ENCODE measurements around the gene TGFB2. TPM values are rescaled to one million over a fixed set of nuclear protein-coding genes. Genes with fewer than 3 reads are reported as not detected.

The TGFB2 gene
- total RNA-seq, 1 experiment from 2014 or later, result not detected

GRCh38 chr1:218451415-218451814 is 106.3 kb downstream of the TGFB2 start:
- H2AFZ ChIP-seq (ENCODE audit: low read length), result no peak overlapping the region
- H3K79me2 ChIP-seq (ENCODE audit: insufficient read depth, low read length), result no peaks in the 10 kb centered on the region
- H2BK15ac ChIP-seq (ENCODE audit: low read depth, low read length), result no peak overlapping the region
- Mint-ChIP-seq H3K27me3 (ENCODE audit: low read depth) (no peaks in the 10 kb centered on the region), H3K4me1 (peaks cover 2 to 9% of the 10 kb centered on the region in 2 experiments; a peak in 1 of 4 replicates), H3K9me3 (peaks cover 0 to 3% of the 10 kb centered on the region in 2 experiments; a peak in 3 of 5 replicates), H3K27ac (no peak overlapping the region; a peak in 1 of 7 replicates), H3K4me3 (no peak overlapping the region), H3K36me3 (ENCODE audit: insufficient read depth in 1 of 3, low read depth in 3 of 3) (peaks cover 0 to 6% (median 0%) of the 10 kb centered on the region in 3 experiments; a peak in 2 of 7 replicates)
- no CpG with 5 or more reads among the region's 3 CpGs for WGBS (ENCODE audit: extremely low coverage, insufficient read length, low lambda C conversion rate)
- no peak overlapping the region for H3K4ac ChIP-seq (ENCODE audit: low read depth, low read length)
- H3K9me3 ChIP-seq (ENCODE audit: control insufficient read depth, low read depth, low read length), result no peaks in the 10 kb centered on the region
- no peak overlapping the region for H3K23ac ChIP-seq (ENCODE audit: insufficient read length, low read depth, low read length)
- no peaks in the 10 kb centered on the region for H3K4me1 ChIP-seq (ENCODE audit: insufficient read depth, low read length)
- H2AK5ac ChIP-seq (ENCODE audit: insufficient read length, low read length), result no peak overlapping the region
- no peak overlapping the region for H3K14ac ChIP-seq (ENCODE audit: insufficient read depth, low read length)
- H3K27me3 ChIP-seq (ENCODE audit: insufficient read depth, low read length), result no peaks in the 10 kb centered on the region
- no peak overlapping the region for H2BK120ac ChIP-seq (ENCODE audit: low read depth, low read length, poor library complexity, severe bottlenecking)
- DNase-seq, result no peak
- no peak overlapping the region for H4K91ac ChIP-seq (ENCODE audit: insufficient read length, low read depth, low read length)
- H3T11ph ChIP-seq (ENCODE audit: low read length), result no peak overlapping the region
- H3K56ac ChIP-seq (ENCODE audit: insufficient read length, low read depth, low read length), result no peak overlapping the region
- no peaks in the 10 kb centered on the region for H4K20me1 ChIP-seq (ENCODE audit: control insufficient read depth, insufficient read depth, insufficient read length)
- H2BK5ac ChIP-seq (ENCODE audit: insufficient read length, low read length), result no peak overlapping the region
- H3K9ac ChIP-seq (ENCODE audit: extremely low read depth, insufficient read length, low read length), result no peak overlapping the region
- no peak overlapping the region for H4K5ac ChIP-seq (ENCODE audit: insufficient read length, low read depth, low read length)
- no peak overlapping the region for H2BK12ac ChIP-seq (ENCODE audit: insufficient read length, low read depth, low read length)
- no peaks in the 10 kb centered on the region for H3K23me2 ChIP-seq (ENCODE audit: insufficient read length, low read depth, low read length, poor library complexity, severe bottlenecking)
- no peak overlapping the region for H4K8ac ChIP-seq (replicated peaks; ENCODE audit: insufficient read length, low read depth, low read length)
- no peak overlapping the region for H2BK20ac ChIP-seq (ENCODE audit: low read depth, low read length, poor library complexity, severe bottlenecking)
- no peak overlapping the region for H3K18ac ChIP-seq (ENCODE audit: insufficient read length, low read depth, low read length)
- no peak overlapping the region for H3K4me2 ChIP-seq (ENCODE audit: insufficient read depth, insufficient read length, low read length)
- H3K27ac ChIP-seq (ENCODE audit: insufficient read length, low read depth, low read length), result no peak overlapping the region
- no peaks in the 10 kb centered on the region for H3K79me1 ChIP-seq (ENCODE audit: insufficient read depth, low read depth, low read length, poor library complexity, severe bottlenecking)
- TF ChIP-seq CTCF (conservative IDR thresholded peaks at IDR 0.05), result no peak
